Mammary epithelial cell (primary cell): ENCODE data around the gene TMCC2.

Source experiments
- EZH2 ChIP-seq: IDR thresholded peaks from 2 replicates; pipeline ENCODE4 v1.6.1; 2012; ENCODE audit warnings: low read length, inconsistent platforms, borderline replicate concordance
- TF ChIP-seq, protein P1 (sequence below), 2 donors: IDR thresholded peaks in 1 of 2; conservative IDR thresholded peaks in 1 of 2; 2 replicates each; pipeline ENCODE4 v1.5.1; 2011 to 2012; ENCODE audit warnings: inconsistent platforms in 2 of 2, low read length in 2 of 2, mild to moderate bottlenecking in 2 of 2, control low read depth in 1 of 2, low read depth in 1 of 2; ENCODE audit not compliant: insufficient read depth in 1 of 2; ENCODE audit errors: extremely low read depth in 1 of 2

DNA sequence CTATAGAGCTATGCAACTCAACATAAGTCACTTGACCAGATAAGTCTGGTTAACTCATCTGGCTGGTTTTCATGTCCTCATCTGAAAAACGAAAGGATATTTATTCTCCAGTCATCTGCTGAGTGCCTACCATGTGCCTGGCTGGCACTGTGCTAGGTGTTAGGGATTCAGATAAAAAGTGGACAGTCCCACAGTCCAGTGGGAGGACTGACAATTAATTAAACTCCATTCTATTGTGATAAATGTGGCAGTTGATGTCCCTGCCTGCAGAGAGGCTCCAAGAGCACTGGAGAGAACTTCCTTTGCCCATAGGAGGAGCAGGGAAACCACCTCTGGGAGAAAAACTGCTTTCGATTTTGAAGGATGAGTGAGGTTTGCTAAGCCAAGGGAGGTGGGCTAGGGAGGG, 88.4 kb downstream of the TMCC2 start:
- TF ChIP-seq, protein P1, sequence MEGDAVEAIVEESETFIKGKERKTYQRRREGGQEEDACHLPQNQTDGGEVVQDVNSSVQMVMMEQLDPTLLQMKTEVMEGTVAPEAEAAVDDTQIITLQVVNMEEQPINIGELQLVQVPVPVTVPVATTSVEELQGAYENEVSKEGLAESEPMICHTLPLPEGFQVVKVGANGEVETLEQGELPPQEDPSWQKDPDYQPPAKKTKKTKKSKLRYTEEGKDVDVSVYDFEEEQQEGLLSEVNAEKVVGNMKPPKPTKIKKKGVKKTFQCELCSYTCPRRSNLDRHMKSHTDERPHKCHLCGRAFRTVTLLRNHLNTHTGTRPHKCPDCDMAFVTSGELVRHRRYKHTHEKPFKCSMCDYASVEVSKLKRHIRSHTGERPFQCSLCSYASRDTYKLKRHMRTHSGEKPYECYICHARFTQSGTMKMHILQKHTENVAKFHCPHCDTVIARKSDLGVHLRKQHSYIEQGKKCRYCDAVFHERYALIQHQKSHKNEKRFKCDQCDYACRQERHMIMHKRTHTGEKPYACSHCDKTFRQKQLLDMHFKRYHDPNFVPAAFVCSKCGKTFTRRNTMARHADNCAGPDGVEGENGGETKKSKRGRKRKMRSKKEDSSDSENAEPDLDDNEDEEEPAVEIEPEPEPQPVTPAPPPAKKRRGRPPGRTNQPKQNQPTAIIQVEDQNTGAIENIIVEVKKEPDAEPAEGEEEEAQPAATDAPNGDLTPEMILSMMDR (conservative IDR thresholded peaks at IDR 0.05 in 1 of 2, IDR thresholded peaks at IDR 0.05 in 1 of 2; ENCODE audit: extremely low read depth in 1 of 2, insufficient read depth in 1 of 2, low read depth in 1 of 2, low read length in 2 of 2): no peak
- no peak for TF ChIP-seq EZH2
